GM18498 (cell line): ENCODE results near the gene ART3.

ENCODE experiments used
- ATAC-seq: cut with Tn5 transposase; IDR thresholded peaks from one replicate; pipeline ENCODE4 v1.9.1; 2021; ENCODE audit warnings: mild to moderate bottlenecking, moderate library complexity; ENCODE audit not compliant: unreplicated experiment

Gene ART3

DNA sequence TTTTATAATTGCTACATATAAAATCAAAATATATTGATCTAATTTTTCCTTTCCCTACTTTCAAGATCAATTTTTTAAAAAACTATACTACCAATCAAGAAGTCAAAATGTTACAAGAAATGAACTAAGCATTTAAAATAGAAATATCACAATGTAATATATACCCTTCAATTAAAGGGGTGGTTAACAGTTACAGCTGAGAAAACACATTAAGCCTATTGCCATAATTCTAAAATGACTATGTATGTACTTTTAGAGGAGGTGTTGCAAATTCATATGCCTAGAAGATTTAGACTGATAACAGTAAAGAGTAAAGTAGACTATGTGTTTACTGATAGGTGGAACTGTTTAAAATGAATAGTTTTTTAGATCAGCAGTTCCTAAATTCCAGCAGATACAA lies 70.0 kb downstream of the ART3 start:
- no peak for ATAC-seq

DNA sequence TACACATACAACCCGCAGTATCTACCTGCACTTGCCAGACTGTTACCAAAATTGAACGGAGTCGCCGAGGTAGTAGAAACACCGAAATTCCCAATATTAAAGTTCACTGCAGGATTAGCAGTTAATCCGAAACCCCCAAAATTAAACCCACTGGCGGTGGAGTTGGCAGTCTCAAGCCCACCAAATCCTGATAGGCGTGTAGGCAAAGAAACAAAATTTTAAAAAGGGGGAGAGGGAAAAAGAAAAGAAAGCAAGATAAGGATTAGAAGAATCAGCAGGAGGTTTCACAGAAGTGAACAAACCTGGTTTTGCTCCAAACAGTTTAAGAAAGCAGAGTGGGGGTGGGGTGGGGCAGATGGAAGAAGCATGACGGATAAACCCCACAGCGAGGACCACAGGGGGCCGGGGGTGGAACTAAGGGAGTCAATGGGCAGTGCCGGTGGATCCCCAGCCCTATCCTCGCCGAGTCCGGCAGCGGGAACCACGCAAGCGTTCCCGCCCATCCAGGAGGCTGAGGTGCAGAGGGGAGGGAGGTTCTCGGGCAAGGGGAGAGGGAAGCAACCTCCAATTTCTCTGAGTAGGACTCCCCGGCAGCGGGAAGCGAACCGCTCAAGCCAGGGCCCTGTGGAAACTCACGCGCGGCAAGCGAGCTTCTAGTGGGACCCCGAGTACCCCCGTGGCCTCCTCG lies 73.1 kb downstream of the ART3 start:
- ATAC-seq = peak; percentile 37

DNA sequence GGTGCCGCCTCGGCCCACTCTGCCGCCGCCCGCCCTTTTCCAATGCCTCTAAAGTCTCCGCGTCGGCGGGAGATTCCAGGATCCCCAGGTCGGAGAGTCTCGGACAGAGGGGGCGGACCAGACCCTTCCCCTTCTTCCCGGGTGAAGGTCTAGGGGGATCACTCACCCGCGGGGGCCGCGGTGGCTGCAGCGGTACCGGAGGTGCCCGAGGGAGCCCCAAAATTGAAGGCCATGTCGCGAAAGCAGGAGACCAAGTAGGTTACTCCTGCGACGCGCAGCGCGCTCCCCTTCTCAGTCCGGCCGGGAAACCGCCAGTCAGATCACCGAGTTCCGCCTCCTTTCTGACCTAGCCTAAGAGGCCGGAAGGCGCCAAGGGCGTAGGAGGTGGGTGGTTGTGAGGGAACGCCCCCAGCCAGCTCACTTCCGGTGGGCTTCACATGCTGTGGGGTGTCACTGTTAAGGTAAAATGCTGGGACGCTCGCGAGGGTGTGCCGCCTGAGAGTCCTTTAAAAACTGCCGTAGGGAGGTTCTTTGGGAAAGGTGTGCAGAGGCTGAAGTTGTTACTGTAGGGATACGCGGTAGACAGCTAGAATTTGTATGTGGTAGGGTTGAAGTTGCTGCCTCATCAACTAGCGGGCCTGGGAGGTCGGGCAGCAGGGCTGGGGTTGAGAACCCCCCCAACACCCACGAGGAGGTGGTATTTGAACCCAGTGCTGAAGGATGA lies 73.8 kb downstream of the ART3 start, which contains the start of gene NUP54:
Gene NUP54 (minus strand): TSS at position 256 of the 724 bp plus-strand sequence. CDS start 23 bp downstream, at position 233.
- peak; percentile 99 for ATAC-seq

DNA sequence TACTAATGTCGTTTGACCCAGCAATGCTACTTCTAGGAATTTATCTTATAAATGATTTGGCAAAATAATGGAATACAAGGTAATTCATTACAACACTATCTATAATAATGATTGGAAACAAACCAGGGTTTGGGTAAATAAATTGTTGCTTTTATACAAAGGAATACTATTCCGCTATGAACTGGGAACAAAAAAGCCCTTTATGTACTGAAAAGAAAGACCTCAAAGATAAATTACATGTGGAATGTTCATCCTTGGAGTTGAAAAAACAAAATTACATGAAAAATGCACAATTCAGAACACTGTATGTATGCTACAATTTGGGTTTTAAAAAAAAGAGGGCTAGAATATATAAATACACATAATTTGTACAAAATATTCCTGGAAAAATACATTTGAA lies 78.8 kb downstream of the ART3 start:
- ATAC-seq = no peak

DNA sequence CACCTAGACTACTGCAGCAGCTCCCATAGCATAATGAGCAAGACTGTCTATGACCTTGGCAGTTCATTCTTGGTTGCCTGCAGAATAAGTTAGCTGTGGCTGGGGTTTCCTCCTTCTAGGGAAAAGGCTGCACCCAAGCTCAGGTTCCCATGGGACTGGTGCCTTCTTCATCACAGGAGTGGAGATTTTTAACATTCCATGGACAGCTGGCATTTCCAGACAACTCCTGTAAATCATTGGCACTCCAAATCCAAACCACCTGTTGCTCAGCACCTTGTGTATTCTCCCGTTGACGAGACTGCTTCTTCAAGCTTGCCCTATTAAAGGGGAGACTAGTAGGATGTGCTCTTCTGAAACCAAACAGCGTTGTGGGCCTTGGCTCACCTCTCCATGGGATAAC lies 81.5 kb downstream of the ART3 start:
- ATAC-seq = no peak

DNA sequence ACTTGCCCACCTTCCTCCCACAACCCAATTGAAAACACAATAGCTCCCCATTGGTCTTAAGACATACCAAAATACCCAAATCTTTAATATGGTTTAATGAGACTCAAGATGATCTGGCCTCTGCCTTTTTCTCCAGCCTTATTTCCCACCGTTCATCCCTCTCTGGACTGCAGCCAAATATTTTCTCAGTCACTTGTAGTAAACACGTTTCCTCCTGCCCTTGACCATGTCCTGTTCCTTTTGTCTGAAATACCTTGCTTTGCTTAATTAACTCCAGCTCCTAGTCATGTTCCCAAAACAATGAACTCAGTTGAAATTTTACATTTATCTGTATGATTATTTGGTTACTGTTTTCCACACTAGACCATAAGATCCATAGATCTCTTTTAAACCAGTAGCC lies 82.1 kb downstream of the ART3 start:
- no peak for ATAC-seq

DNA sequence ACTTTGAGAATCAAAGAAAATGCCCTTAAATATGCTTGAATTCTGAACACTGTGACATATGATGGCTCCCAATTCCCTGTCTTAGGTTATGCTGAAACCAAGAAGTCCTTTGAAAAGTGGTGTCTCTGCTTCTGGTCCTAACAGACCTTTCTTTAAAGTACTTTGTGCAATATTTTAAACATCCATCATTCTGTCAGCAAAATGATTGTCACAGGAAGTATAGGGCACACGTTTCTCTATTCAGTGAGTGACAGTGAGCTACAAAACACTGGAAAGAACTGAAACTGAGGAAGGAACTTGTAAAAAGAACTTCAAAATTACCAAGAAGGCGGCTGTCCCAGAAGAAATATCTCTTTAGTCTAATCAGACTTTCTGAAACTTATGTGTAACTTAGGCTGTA lies 85.8 kb downstream of the ART3 start:
- no peak for ATAC-seq
